Measurements from ENCODE around the gene XNDC1N.

DNA sequence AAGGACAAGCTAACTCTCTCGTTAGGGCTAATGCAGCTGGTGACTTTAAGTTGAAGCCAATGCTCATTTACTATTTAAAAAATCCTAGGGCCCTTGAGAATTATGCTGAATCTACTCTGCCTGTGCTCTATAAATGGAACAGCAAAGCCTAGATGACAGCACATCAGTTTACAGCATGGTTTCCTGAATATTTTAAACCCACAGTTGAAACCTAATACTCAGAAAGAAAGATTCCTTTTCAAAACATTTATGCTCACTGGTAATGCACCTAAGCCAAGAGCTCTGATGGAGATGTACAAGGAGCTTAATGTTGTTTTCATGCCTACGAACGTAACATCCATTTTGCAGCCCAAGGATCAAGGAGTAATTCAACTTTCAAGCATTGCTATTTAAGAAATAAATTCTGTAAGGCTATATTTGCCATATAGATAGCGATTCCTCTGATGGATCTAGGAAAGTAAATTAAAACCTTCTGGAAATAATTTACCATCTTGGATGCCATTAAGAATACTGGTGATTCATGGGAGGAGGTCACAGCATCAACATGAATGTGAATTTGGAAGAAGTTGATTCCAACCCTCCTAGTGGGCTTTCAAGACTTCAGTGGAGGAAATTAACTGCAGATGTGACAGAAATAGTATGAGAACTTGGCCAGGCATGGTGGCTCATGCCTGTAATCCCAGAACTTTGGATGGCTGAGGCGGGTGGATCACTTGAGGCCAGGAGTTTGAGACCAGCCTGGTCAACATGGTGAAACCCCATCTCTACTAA, 14.5 kb downstream of the XNDC1N start:
- TF ChIP-seq, protein P1, sequence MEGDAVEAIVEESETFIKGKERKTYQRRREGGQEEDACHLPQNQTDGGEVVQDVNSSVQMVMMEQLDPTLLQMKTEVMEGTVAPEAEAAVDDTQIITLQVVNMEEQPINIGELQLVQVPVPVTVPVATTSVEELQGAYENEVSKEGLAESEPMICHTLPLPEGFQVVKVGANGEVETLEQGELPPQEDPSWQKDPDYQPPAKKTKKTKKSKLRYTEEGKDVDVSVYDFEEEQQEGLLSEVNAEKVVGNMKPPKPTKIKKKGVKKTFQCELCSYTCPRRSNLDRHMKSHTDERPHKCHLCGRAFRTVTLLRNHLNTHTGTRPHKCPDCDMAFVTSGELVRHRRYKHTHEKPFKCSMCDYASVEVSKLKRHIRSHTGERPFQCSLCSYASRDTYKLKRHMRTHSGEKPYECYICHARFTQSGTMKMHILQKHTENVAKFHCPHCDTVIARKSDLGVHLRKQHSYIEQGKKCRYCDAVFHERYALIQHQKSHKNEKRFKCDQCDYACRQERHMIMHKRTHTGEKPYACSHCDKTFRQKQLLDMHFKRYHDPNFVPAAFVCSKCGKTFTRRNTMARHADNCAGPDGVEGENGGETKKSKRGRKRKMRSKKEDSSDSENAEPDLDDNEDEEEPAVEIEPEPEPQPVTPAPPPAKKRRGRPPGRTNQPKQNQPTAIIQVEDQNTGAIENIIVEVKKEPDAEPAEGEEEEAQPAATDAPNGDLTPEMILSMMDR (IDR thresholded peaks at IDR 0.05 in 8 of 11, conservative IDR thresholded peaks at IDR 0.05 in 3 of 11), result no peak
- TF ChIP-seq POLR2A (IDR thresholded peaks at IDR 0.05) (no peak), POLR2AphosphoS5 (IDR thresholded peaks at IDR 0.05) (no peak)

All from spleen (tissue), 7 donors.